OCI-LY1 (cell line): Measurements from ENCODE around the gene FCGR2B.
"Not testable (repeated sequence)": the region's sequence is repeated elsewhere in the genome, so short reads cannot be mapped to it uniquely, and the experiment has no call there.

Experiments
- H2AFZ ChIP-seq: fragments of 200-600 bp; sonication (generic), shearing (Covaris generic); 2 replicates; pipeline ENCODE4 v1.6.0; 2014; ENCODE audit warnings: antibody characterized with exemption, mild to moderate bottlenecking, low read length
- H3F3A ChIP-seq: fragments of 200-600 bp; sonication (generic), shearing (Covaris generic); 2 replicates; pipeline ENCODE4 v1.6.0; 2014; ENCODE audit warnings: mild to moderate bottlenecking, antibody characterized with exemption, low read length, moderate library complexity; ENCODE audit not compliant: insufficient read depth
- H3K27ac ChIP-seq: fragments of 200-600 bp; sonication (generic); 2 replicates; pipeline ENCODE4 v1.5.1; 2014; ENCODE audit warnings: low read length, mixed run types, mild to moderate bottlenecking, low read depth; ENCODE audit not compliant: poor library complexity, severe bottlenecking
- H3K27me3 ChIP-seq: fragments of 200-600 bp; sonication (generic); 2 replicates; pipeline ENCODE4 v1.6.0; 2014; ENCODE audit warnings: antibody characterized with exemption, mild to moderate bottlenecking, low read length, moderate library complexity; ENCODE audit not compliant: insufficient read depth
- H3K36me3 ChIP-seq: fragments of 200-600 bp; sonication (generic); 2 replicates; pipeline ENCODE4 v1.6.1; 2014; ENCODE audit warnings: mild to moderate bottlenecking, antibody characterized with exemption, low read length, moderate library complexity, mixed read lengths; ENCODE audit not compliant: insufficient read depth
- H3K4me1 ChIP-seq: fragments of 200-600 bp; sonication (generic); 2 replicates; pipeline ENCODE4 v1.5.1; 2014; ENCODE audit warnings: mild to moderate bottlenecking, low read length, moderate library complexity; ENCODE audit not compliant: insufficient read depth, severe bottlenecking
- H3K4me2 ChIP-seq: fragments of 200-600 bp; sonication (generic), shearing (Covaris generic); 2 replicates; pipeline ENCODE4 v1.6.1; 2014; ENCODE audit warnings: low read length
- H3K4me3 ChIP-seq: fragments of 200-600 bp; sonication (generic); 2 replicates; pipeline ENCODE4 v1.5.1; 2014; ENCODE audit warnings: low read length, low read depth, mild to moderate bottlenecking, mixed read lengths; ENCODE audit not compliant: poor library complexity, severe bottlenecking
- H3K79me2 ChIP-seq: fragments of 200-600 bp; shearing (Covaris generic); 2 replicates; pipeline ENCODE4 v1.6.1; 2016; ENCODE audit warnings: mixed run types, low read length, mixed read lengths; ENCODE audit not compliant: insufficient read depth
- H3K9ac ChIP-seq: fragments of 200-600 bp; sonication (generic), shearing (Covaris generic); 2 replicates; pipeline ENCODE4 v1.6.1; 2014; ENCODE audit warnings: mild to moderate bottlenecking, low read length, mixed read lengths
- H3K9me2 ChIP-seq: fragments of 200-600 bp; sonication (generic), shearing (Covaris generic); 2 replicates; pipeline ENCODE4 v1.6.1; 2014; ENCODE audit warnings: low read depth, mild to moderate bottlenecking, low read length, mixed read lengths
- H3K9me3 ChIP-seq: fragments of 200-600 bp; shearing (Covaris generic); 2 replicates; pipeline ENCODE4 v1.6.1; 2014; ENCODE audit warnings: low read length, mixed read lengths
- H4K20me1 ChIP-seq: fragments of 200-600 bp; sonication (generic), shearing (Covaris generic); 2 replicates; pipeline ENCODE4 v1.6.0; 2016; ENCODE audit warnings: mild to moderate bottlenecking, low read length; ENCODE audit not compliant: insufficient read depth
- TF ChIP-seq, protein P1 (sequence below): fragments of 200-600 bp; sonication (generic), shearing (Covaris generic); IDR thresholded peaks from 2 replicates; pipeline ENCODE4 v1.5.1; 2017; ENCODE audit warnings: mild to moderate bottlenecking, antibody characterized with exemption, low read length, moderate library complexity, mixed read lengths

FCGR2B gene

GRCh38 chr1:161636976-161637375 lies 26.0 kb upstream of the FCGR2B start:
- not testable (repeated sequence) for H3K27me3 ChIP-seq, H2AFZ ChIP-seq, H3K9me3 ChIP-seq, H3K4me2 ChIP-seq, H3K9me2 ChIP-seq, H3K4me1 ChIP-seq, H3F3A ChIP-seq, H4K20me1 ChIP-seq, H3K79me2 ChIP-seq, H3K27ac ChIP-seq, H3K36me3 ChIP-seq, H3K4me3 ChIP-seq, H3K9ac ChIP-seq

DNA sequence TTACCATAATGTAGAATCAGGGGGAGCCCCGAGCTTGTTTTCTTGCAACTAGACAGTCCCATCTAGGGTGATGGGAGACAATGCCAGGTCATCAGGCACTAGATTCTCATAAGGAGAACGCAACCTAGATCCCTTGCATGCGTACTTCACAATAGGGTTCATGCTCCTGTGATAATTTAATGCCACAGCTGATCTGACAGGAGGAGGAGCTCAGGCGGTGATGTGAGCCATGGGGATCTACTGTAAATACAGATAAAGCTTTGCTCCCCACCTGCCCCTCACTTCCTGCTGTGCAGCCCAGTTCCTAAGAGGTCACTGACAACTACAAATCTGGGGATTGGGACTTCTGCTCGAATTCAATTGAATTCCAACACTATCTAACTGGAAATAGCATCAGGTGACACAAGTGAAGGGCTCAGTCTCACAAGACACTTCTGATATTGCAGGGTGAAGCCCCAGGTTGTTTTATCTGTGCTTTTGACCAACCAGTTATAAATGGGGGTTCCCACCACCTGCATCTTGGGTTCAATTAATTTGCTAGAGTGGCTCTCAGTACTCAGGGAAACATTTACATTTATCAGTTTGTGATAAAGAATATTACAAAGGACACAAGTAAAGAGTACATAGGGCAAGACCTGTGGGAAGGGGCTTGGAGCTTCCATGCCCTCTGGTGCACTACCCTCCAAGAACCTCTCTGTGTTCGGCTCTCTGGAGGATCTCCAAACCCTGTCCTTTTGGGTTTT lies 24.5 kb upstream of the FCGR2B start:
- not testable (repeated sequence) for H3K4me3 ChIP-seq, H4K20me1 ChIP-seq, H3K27me3 ChIP-seq, H3K79me2 ChIP-seq, H3K9me2 ChIP-seq, H2AFZ ChIP-seq, H3K9me3 ChIP-seq, H3F3A ChIP-seq, H3K36me3 ChIP-seq, H3K27ac ChIP-seq, H3K9ac ChIP-seq, H3K4me2 ChIP-seq, H3K4me1 ChIP-seq

DNA sequence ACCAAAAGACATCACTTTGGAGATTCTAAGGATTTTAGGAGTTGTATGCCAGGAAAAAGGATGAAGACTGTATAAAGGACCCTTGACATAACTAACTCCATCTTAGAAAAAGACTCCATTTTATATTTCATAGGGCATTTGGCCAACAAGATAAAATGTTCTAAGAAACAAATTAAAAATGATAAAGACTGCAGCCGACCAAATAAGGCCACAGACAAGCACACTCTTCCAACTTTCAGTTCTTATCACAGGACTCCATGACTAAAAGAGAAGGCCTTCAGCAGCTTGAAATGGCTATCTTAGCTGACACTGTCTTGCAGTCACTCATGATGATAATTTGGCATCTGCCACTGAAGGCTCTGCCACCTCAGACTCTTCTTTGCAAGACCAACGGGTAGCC lies 23.7 kb upstream of the FCGR2B start:
- H3K4me1 ChIP-seq, H3F3A ChIP-seq, H3K9me3 ChIP-seq, H3K9ac ChIP-seq, H3K79me2 ChIP-seq, H3K27ac ChIP-seq, H3K4me2 ChIP-seq, H2AFZ ChIP-seq, H3K9me2 ChIP-seq, H3K27me3 ChIP-seq, H3K4me3 ChIP-seq, H3K36me3 ChIP-seq, H4K20me1 ChIP-seq: not testable (repeated sequence)

DNA sequence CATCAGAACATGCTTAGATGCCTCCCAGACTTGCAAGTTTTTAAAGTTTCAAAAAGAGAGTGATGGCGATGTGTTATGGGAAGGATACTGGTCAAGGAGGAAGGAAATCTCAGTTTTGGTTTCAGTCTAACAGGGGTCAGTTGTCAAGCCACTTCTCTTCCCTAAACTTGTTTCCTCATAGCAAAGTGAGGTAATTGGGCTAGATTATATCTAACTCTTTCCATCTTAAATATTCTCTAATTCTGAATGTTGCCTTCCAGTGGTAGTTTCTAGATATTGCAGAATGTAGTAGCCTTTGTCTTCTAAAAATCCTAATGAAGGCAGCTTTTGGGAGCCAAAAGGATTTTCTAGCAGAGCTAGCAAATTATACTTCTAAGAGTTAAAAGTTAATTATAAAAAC lies 20.2 kb upstream of the FCGR2B start:
- not testable (repeated sequence) for H3K27me3 ChIP-seq, H2AFZ ChIP-seq, H3F3A ChIP-seq

GRCh38 chr1:161643481-161644208 lies 19.3 kb upstream of the FCGR2B start:
- H3K27ac ChIP-seq, H3K27me3 ChIP-seq, H3K4me1 ChIP-seq, H3K36me3 ChIP-seq, H3K9me3 ChIP-seq, H4K20me1 ChIP-seq, H2AFZ ChIP-seq, H3F3A ChIP-seq, H3K4me3 ChIP-seq, H3K4me2 ChIP-seq, H3K9me2 ChIP-seq, H3K79me2 ChIP-seq, H3K9ac ChIP-seq: not testable (repeated sequence)

More for the DNA sequence above, 20.2 kb upstream of the FCGR2B start:
- TF ChIP-seq, protein P1, sequence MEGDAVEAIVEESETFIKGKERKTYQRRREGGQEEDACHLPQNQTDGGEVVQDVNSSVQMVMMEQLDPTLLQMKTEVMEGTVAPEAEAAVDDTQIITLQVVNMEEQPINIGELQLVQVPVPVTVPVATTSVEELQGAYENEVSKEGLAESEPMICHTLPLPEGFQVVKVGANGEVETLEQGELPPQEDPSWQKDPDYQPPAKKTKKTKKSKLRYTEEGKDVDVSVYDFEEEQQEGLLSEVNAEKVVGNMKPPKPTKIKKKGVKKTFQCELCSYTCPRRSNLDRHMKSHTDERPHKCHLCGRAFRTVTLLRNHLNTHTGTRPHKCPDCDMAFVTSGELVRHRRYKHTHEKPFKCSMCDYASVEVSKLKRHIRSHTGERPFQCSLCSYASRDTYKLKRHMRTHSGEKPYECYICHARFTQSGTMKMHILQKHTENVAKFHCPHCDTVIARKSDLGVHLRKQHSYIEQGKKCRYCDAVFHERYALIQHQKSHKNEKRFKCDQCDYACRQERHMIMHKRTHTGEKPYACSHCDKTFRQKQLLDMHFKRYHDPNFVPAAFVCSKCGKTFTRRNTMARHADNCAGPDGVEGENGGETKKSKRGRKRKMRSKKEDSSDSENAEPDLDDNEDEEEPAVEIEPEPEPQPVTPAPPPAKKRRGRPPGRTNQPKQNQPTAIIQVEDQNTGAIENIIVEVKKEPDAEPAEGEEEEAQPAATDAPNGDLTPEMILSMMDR, result peak; percentile 21; the same call in 1 of the 2 replicates
- H3K27ac ChIP-seq, H3K36me3 ChIP-seq, H3K4me2 ChIP-seq, H4K20me1 ChIP-seq, H3K4me3 ChIP-seq, H3K79me2 ChIP-seq, H3K9me3 ChIP-seq, H3K4me1 ChIP-seq, H3K9ac ChIP-seq, H3K9me2 ChIP-seq: not testable (repeated sequence)

DNA sequence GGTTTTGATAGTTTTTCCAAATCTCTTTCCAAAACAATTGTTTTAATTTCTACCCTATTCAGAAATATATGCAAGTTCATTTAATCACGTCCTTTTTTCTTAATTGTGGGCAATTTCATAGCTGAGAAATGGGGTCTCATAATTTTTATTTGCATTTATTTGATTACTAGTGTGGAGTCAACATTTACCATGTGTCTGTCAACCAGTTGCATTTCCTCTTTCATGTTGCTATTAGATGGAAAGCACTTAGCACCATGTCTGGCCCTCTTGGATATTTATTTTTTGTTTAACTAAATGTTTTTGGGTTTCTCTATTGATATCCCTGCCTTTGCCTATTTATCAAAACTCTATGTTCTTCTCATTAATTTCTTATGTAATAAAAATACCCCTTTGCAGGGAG lies 18.1 kb upstream of the FCGR2B start:
- not testable (repeated sequence) for H3K79me2 ChIP-seq, H3K9me3 ChIP-seq, H2AFZ ChIP-seq, H4K20me1 ChIP-seq, H3K4me2 ChIP-seq, H3K4me1 ChIP-seq, H3K9ac ChIP-seq, H3F3A ChIP-seq, H3K27ac ChIP-seq, H3K27me3 ChIP-seq, H3K4me3 ChIP-seq, H3K9me2 ChIP-seq, H3K36me3 ChIP-seq
